RWPE2 (cell line): ENCODE data around the gene CACNB3.
A peak's percentile ranks its signal among the peaks of the same experiment; 100 is the strongest.

ENCODE experiments used
- ATAC-seq: fragments of 200-7000 bp; cut with Tn5 transposase; 3 replicates; pipeline ENCODE4 v1.9.1; 2021; ENCODE audit warnings: low read depth
- DNase-seq: peaks from one replicate; pipeline ENCODE4 v3.0.0-alpha.2; 2020; ENCODE audit warnings: low spot score
- H3K27ac ChIP-seq: fragments of 450-650 bp; 2 replicates; pipeline ENCODE4 v1.5.1; 2017; ENCODE audit warnings: mild to moderate bottlenecking; ENCODE audit not compliant: poor library complexity, severe bottlenecking
- H3K27me3 ChIP-seq: fragments of 250-450 bp; sonication (Bioruptor Pico); 2 replicates; pipeline ENCODE4 v1.5.1; 2021; ENCODE audit warnings: mild to moderate bottlenecking, moderate library complexity; ENCODE audit not compliant: insufficient read depth, poor library complexity, severe bottlenecking
- H3K36me3 ChIP-seq: fragments of 250-450 bp; sonication (Bioruptor Pico); 2 replicates; pipeline ENCODE4 v1.5.1; 2020; ENCODE audit warnings: low read depth, mild to moderate bottlenecking, moderate library complexity
- H3K4me1 ChIP-seq: fragments of 250-450 bp; sonication (Bioruptor Pico); 2 replicates; pipeline ENCODE4 v1.5.1; 2021; ENCODE audit warnings: mild to moderate bottlenecking, moderate library complexity; ENCODE audit not compliant: insufficient read depth, poor library complexity, severe bottlenecking
- H3K4me3 ChIP-seq: fragments of 250-450 bp; sonication (Bioruptor Pico); 2 replicates; pipeline ENCODE4 v1.5.1; 2021; ENCODE audit warnings: mild to moderate bottlenecking, moderate library complexity; ENCODE audit not compliant: severe bottlenecking
- H3K9me3 ChIP-seq: fragments of 250-450 bp; sonication (Bioruptor Pico); 2 replicates; pipeline ENCODE4 v1.5.1; 2021; ENCODE audit warnings: mild to moderate bottlenecking, moderate library complexity; ENCODE audit not compliant: severe bottlenecking
- TF ChIP-seq, protein P1 (sequence below): fragments of 450-650 bp; IDR thresholded peaks from one replicate; pipeline ENCODE4 v1.5.1; 2017; ENCODE audit warnings: mild to moderate bottlenecking, moderate library complexity; ENCODE audit not compliant: poor library complexity, severe bottlenecking

CACNB3 gene

DNA sequence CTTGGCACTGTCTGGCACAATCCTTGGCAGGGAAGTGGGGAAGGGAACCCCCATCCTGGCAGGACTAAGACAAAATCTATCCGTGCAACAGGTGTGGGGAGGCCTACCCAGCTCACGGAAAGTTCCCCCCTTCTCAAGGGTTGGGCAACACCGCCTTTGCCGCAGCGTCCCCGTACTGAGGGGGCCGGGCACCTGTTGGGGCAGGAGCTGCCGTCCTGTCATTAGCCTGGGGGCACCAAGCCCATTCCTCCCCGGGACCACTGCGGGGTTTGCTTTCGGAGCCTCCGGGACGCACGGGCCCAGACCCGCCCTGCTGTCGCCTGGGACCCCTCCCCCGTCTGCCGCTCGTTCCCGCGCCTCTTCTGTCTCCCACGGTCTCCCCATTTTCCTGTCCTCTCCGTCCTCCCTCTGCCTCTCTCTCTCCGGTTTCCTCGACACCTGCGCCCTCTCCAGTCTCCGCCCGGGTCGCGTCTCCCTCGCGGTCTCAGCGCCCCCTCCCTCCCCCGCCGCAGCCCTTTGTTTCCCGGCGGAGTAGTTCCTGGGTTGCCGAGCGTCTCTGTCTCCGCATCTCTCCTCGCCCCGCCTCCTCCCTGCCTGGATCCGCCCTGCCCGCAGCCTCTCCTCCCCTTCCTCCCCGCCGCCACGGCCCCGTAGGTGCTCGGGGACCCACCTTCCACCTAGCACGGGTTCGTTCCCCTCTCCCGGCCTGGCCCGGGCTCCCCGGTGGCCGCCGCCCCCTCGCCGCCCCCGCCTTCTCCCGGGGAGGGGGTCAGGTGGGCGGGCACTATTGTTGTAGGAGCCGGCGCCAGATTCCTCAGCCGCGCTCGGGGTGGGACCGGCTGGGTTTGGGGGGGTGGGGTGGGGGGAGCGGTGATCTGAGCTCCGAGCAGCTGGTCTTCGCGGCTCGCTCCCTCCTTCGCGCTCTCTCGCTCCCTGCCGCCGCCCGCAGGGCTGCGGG lies at the start of gene CACNB3:
TSS of gene CACNB3 (plus strand) at position 624 of the 958 bp plus-strand sequence. CDS start 434 bp downstream, outside the sequence.
- DNase-seq: no peak
- ATAC-seq: peak; percentile 44

DNA sequence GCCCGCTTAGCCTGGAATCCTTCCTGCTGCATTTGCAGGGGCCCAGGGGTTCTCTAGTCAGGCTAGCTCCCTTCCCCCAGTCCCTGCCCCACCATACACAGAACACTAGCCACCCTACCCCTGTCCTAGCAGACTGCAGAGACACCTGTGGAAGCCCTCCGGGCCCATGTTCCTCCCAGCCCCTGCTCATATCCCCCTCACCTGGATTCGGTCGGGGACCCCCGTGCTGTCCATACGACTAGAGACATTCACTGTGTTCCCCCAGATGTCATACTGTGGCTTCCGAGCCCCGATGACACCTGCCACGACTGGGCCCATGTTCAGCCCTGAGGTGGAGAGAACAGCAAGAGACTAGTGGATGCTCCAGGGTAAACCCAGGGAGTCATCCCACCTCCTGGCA lies 49.6 kb upstream of the CACNB3 start:
- DNase-seq (no peak), ATAC-seq (no peak)
- Histone ChIP-seq H3K4me3 (no peak overlapping the region), H3K4me1 (peaks cover 5% of the 10 kb centered on the region), H3K27me3 (no peaks in the 10 kb centered on the region), H3K27ac (no peak overlapping the region), H3K9me3 (no peaks in the 10 kb centered on the region), H3K36me3 (peaks cover 60% of the 10 kb centered on the region)
- TF ChIP-seq, protein P1, sequence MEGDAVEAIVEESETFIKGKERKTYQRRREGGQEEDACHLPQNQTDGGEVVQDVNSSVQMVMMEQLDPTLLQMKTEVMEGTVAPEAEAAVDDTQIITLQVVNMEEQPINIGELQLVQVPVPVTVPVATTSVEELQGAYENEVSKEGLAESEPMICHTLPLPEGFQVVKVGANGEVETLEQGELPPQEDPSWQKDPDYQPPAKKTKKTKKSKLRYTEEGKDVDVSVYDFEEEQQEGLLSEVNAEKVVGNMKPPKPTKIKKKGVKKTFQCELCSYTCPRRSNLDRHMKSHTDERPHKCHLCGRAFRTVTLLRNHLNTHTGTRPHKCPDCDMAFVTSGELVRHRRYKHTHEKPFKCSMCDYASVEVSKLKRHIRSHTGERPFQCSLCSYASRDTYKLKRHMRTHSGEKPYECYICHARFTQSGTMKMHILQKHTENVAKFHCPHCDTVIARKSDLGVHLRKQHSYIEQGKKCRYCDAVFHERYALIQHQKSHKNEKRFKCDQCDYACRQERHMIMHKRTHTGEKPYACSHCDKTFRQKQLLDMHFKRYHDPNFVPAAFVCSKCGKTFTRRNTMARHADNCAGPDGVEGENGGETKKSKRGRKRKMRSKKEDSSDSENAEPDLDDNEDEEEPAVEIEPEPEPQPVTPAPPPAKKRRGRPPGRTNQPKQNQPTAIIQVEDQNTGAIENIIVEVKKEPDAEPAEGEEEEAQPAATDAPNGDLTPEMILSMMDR: no peak

More for the DNA sequence above, at the start of gene CACNB3:
- no peak within 1 kb of the TSS for H3K27ac ChIP-seq
- TF ChIP-seq, protein P1: no peak
- no peaks in the 10 kb centered on the region for H3K36me3 ChIP-seq
- peak within 1 kb of the TSS; percentile 58 for H3K4me3 ChIP-seq
- H3K27me3 ChIP-seq: no peaks in the 10 kb centered on the region
- H3K9me3 ChIP-seq: no peaks in the 10 kb centered on the region
- H3K4me1 ChIP-seq: no peaks in the 10 kb centered on the region

DNA sequence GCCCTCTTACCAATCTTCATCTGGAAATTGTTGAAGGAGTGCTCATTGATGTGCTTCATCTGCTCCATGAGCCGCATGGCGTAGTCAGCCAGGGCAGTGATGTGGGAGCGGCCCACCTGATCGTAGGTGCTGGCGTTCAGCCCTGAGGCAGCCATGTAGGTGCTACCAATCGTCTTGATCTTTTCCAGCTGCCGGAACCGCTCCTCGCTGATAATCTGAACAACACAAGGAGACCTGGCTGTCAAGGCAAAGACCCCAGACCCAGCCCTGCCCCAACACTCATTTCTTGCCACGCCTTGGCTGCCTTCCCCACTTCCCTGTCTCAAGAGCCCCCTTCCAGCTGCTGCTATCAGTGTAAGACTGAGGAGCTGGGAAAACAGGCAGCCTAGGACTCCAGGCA lies 47.5 kb upstream of the CACNB3 start:
- H3K27me3 ChIP-seq: no peaks in the 10 kb centered on the region
- no peak overlapping the region for H3K27ac ChIP-seq
- TF ChIP-seq, protein P1: no peak
- peaks cover 60% of the 10 kb centered on the region for H3K36me3 ChIP-seq
- no peak for DNase-seq
- no peak for ATAC-seq
- no peaks in the 10 kb centered on the region for H3K9me3 ChIP-seq
- no peaks in the 10 kb centered on the region for H3K4me1 ChIP-seq
- H3K4me3 ChIP-seq: no peak overlapping the region

DNA sequence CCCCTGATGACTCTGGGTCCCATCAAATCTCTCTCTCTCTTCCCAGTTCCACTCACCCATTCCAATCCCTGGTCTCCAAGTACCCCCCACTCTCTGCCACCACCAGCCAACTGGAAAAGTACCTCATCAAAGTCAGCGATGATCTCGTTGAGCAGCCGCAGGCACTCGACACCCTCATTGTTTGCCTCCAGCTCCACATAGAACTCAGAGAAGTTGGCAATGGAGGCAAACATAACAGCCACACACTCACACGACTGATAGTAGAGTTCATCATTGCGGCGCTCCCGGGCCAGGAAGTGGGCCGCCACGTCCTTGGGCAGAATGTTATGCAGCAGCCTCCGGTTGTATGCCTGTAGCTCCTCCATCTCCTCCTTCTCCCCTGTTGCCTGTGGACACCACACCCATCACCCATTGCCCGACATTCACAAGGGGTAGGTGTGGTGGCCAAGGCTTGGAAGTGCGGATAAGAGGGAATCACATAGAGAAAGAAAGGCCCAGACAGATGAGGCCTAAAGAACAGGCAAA lies 46.6 kb upstream of the CACNB3 start:
- Histone ChIP-seq H3K4me3 (no peak overlapping the region), H3K4me1 (no peaks in the 10 kb centered on the region), H3K36me3 (peaks cover 57% of the 10 kb centered on the region), H3K9me3 (no peaks in the 10 kb centered on the region), H3K27ac (no peak overlapping the region), H3K27me3 (no peaks in the 10 kb centered on the region)
- ATAC-seq: no peak
- TF ChIP-seq, protein P1: no peak
- DNase-seq: no peak
